ENCODE results near the gene CES3.
"Not testable (repeated sequence)": the region's sequence is repeated elsewhere in the genome, so short reads cannot be mapped to it uniquely, and the experiment has no call there.

Gene CES3

GRCh38 chr16:66972983-66973382, 11.9 kb downstream of the CES3 start:
- DNase-seq, result no peak

- no peak for DNase-seq
Measured at GRCh38 chr16:66973716-66974115, 12.7 kb downstream of the CES3 start.

- DNase-seq, result not testable (repeated sequence)
Measured at GRCh38 chr16:66974156-66974931, 13.3 kb downstream of the CES3 start.

- DNase-seq, result peak; percentile 18
Measured at GRCh38 chr16:66974932-66975246, 13.8 kb downstream of the CES3 start.

- no peak for DNase-seq
Measured at GRCh38 chr16:66975302-66975893, 14.3 kb downstream of the CES3 start.

- DNase-seq, result no peak
Measured at GRCh38 chr16:66976746-66977145, 15.7 kb downstream of the CES3 start.

GRCh38 chr16:66977341-66978113, 16.5 kb downstream of the CES3 start:
- DNase-seq, result peak; percentile 37

GRCh38 chr16:66979011-66979717, 18.1 kb downstream of the CES3 start:
- no peak for DNase-seq

- DNase-seq, result no peak
Measured at GRCh38 chr16:66983033-66983432, 22.0 kb downstream of the CES3 start.

GRCh38 chr16:66984892-66985311, 23.8 kb downstream of the CES3 start:
- DNase-seq, result no peak

GRCh38 chr16:66986559-66986958, 25.5 kb downstream of the CES3 start:
- no peak for DNase-seq

GRCh38 chr16:66988197-66988788, 27.2 kb downstream of the CES3 start, which contains the start of gene CES4A:
Gene CES4A, plus strand, starts transcription at chr16:66988589. Its CDS starts 184 bp downstream, at chr16:66988773.
- no peak for DNase-seq

GRCh38 chr16:66991545-66992077, 30.5 kb downstream of the CES3 start:
- DNase-seq, result no peak

GRCh38 chr16:66993558-66993957, 32.5 kb downstream of the CES3 start:
- not testable (repeated sequence) for DNase-seq

- DNase-seq, result no peak
Measured at GRCh38 chr16:66996324-66996982, 35.4 kb downstream of the CES3 start.

GRCh38 chr16:66996983-66997358, 35.9 kb downstream of the CES3 start:
- no peak for DNase-seq

- DNase-seq, result no peak
Measured at GRCh38 chr16:67000384-67001351, 39.6 kb downstream of the CES3 start.

GRCh38 chr16:67001726-67002125, 40.7 kb downstream of the CES3 start:
- DNase-seq, result no peak

- DNase-seq, result no peak
Measured at GRCh38 chr16:67006930-67007658, 46.0 kb downstream of the CES3 start.

- DNase-seq, result no peak
Measured at GRCh38 chr16:67009158-67009557, 48.1 kb downstream of the CES3 start.
